ENCODE data around the gene ICOS. TPM values are rescaled to one million over a fixed set of nuclear protein-coding genes. Genes with fewer than 3 reads are reported as not detected.

Gene ICOS
- total RNA-seq, 2 experiments from 2014 or later = 32.0 to 32.2 TPM

DNA sequence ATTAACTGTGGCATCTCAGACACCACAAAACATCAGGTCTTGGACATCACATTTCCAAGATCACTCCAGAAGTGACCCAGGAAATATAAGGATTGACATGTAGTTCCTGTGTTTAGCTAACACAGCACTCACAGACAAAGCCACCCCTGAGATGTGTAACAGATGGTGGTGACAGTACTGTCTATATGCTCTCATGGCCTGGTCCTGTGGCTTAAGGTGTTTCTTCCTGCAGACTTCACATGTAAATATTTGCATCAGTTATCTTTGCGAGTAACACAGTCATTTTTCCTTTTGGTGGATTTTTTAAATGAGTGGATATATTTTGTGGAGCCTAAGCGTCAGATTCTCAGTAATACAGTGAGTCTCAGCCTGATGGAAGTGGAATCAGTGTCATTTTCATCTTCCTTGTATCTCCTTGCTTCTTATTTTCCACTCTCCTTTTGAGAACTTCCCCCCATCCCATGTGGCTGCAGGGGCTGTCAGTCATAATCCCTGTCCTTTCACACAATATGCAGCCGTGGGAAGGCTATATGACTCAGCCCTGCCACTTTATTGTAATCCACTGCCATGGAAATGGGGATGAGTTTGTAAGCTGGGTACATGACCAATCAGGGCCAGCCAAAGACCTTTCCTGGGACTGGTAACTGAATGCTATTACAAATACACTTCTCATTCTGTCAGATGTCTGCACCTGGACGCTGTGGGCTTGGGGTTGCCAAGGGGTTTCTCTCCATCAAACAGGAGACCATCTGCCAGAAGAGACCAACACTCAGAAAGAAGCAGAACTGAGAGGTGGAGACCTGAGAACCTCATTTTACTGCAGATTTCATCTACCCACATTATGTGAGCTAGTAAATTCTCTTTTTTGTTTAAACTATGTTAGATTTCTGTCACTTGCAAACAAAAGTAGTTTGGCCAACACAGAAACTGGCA, 74.3 kb downstream of the ICOS start:
- Mint-ChIP-seq H3K4me3 (no peak overlapping the region), H3K27ac (no peak overlapping the region), H3K36me3 (peaks cover 23% of the 10 kb centered on the region), H3K4me1 (peaks cover 20% of the 10 kb centered on the region), H3K27me3 (no peaks in the 10 kb centered on the region), H3K9me3 (peaks cover 16% of the 10 kb centered on the region)
- POLR2A ChIA-PET = interaction anchor here (0.7 kb wide), 1 partner anchor 15 kb away, joined by 3 read pairs; no protein-coding TSS in a partner anchor
- ATAC-seq (ENCODE audit: low read depth) (no peak), DNase-seq (no peak)

Other genes starting within 250 kb of the ICOS start
- 10 to 100 TPM; 52.7 to 58.9 TPM for gene CD28, start 230.1 kb upstream of the ICOS start, total RNA-seq
- gene CTLA4, start 69.0 kb upstream of the ICOS start, total RNA-seq = 1 to 10 TPM; 7.3 to 7.6 TPM